Neural cell (in vitro differentiated cells): ENCODE results near the gene FAM3D.

Source experiments
- CTCF ChIP-seq: fragments of 450-650 bp; IDR thresholded peaks from 2 replicates; pipeline ENCODE4 v1.5.1; 2014; ENCODE audit warnings: antibody characterized with exemption, mild to moderate bottlenecking, moderate library complexity; ENCODE audit not compliant: poor library complexity, severe bottlenecking
- EZH2 ChIP-seq: fragments of 200-600, 300-800 bp; shearing (Covaris generic), sonication (generic); IDR thresholded peaks from 2 replicates; pipeline ENCODE4 v1.6.1; 2014; ENCODE audit warnings: antibody characterized with exemption, low read length, borderline replicate concordance, mild to moderate bottlenecking; ENCODE audit not compliant: insufficient read depth, poor library complexity, severe bottlenecking
- POLR2AphosphoS5 ChIP-seq: IDR thresholded peaks from 2 replicates; pipeline ENCODE4 v1.6.1; 2012
- RAD21 ChIP-seq: fragments of 450-650 bp; conservative IDR thresholded peaks from 2 replicates; pipeline ENCODE4 v1.6.1; 2014; ENCODE audit warnings: antibody characterized with exemption, mild to moderate bottlenecking, moderate library complexity
- TAF1 ChIP-seq: IDR thresholded peaks from 2 replicates; pipeline ENCODE4 v1.6.1; 2012; ENCODE audit warnings: low read depth

GRCh38 chr3:58609990-58610389, 56.6 kb downstream of the FAM3D start:
- no peak for TF ChIP-seq POLR2AphosphoS5
- TF ChIP-seq EZH2 = no peak
- TF ChIP-seq CTCF = no peak
- TF ChIP-seq TAF1 = no peak
- TF ChIP-seq RAD21 = no peak
